ENCODE results near the gene ELL. TPM values are rescaled to one million over a fixed set of nuclear protein-coding genes. Genes with fewer than 3 reads are reported as not detected.

ELL gene
- total and polyA plus RNA-seq, 9 donors = 1.6 to 22.3 (median 17.0) TPM

DNA sequence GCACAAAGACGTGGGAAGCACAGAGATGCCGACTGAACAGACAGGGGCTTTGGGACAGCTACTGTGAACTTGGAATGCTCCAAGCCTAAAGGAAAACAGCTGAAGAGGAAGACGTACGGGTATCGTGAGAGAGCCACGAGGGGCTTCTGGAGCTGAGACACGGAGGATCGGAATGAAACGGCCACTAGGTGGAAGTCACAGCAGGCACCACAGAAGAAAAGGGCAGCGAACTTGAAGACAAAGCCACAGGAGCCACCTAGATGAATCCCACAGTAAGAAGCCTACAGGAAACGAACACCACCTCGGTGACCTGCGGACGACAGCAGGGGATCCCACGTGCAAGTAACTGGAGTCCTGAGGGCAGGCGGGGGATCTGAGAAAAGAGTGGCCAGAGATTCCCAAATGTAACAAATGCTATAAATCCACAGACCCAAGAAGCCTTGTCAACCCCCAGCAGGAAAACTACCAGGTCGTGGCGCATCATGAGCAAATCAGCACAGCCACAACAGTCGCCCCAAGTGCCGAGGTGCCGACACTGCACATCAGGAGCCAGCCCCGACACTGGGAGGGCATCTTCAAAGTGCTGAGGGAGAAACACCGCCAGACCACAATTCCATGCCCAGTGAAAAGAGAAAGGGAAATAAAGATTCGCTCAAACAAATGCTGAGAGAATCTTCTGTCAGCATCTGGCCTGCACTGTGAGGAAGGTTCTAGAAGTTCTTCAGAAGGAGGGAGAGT is 44.7 kb downstream of the ELL start:
- TF ChIP-seq EP300 (IDR thresholded peaks at IDR 0.05) = no peak
- no peak for TF ChIP-seq CTCF (IDR thresholded peaks at IDR 0.05)
- TF ChIP-seq POLR2A (IDR thresholded peaks at IDR 0.05) = no peak

GRCh38 chr19:18476507-18477041 is 45.3 kb downstream of the ELL start:
- intact Hi-C loops (cut with DNase I) = no loop called here
- no peak overlapping the region for H3K4me3 ChIP-seq
- DNase-seq = no peak
- no peaks in the 10 kb centered on the region for H3K27me3 ChIP-seq
- H3K9me3 ChIP-seq = no peaks in the 10 kb centered on the region
- no peak for TF ChIP-seq EP300 (IDR thresholded peaks at IDR 0.05)
- no peak for TF ChIP-seq CTCF (IDR thresholded peaks at IDR 0.05)
- TF ChIP-seq POLR2A (IDR thresholded peaks at IDR 0.05) = no peak
- WGBS, 3 donors = 89 to 96% (median 91%) methylated on average over 13 to 14 of the region's 14 CpGs
- no peaks in the 10 kb centered on the region for H3K36me3 ChIP-seq
- H3K4me1 ChIP-seq (ENCODE audit: insufficient read depth) = peaks cover 36% of the 10 kb centered on the region
- no peak overlapping the region for H3K27ac ChIP-seq

More for the DNA sequence above, 44.7 kb downstream of the ELL start:
- intact Hi-C loops (cut with DNase I) = no loop called here
- H3K4me1 ChIP-seq (ENCODE audit: insufficient read depth) = peaks cover 36% of the 10 kb centered on the region
- no peak overlapping the region for H3K27ac ChIP-seq
- DNase-seq = no peak
- H3K27me3 ChIP-seq = no peaks in the 10 kb centered on the region
- 86 to 88% (median 87%) methylated on average over 24 of the region's 24 CpGs for WGBS, 3 donors
- no peak overlapping the region for H3K4me3 ChIP-seq
- H3K36me3 ChIP-seq = no peaks in the 10 kb centered on the region
- no peaks in the 10 kb centered on the region for H3K9me3 ChIP-seq

DNA sequence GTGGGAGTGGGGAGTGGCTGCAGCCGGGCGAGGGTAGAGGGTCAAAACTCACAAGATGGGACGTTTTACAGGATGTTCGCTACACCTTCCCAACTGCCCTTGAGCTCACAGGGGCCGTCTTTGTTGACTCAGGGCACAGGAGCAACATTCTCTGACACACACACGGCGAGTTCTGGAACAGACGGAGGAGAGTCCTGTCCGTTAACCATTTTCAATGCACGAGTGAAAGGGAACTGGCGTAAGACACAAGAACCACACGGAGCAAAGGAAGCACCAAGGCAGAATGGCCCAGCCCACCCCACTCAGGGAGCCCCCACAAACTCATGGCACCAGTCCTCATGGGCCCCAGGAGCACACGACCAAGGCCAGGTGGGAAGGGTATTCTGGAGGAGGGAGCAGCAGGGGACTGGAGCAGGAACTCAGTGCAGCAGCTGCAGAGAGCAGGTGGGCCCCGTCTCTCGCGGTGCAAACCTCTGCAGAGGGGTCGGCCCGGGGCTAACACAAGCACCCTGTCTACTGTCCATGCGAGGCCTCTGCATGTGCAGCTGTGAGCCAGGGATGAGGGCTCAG is 46.0 kb downstream of the ELL start:
- no peaks in the 10 kb centered on the region for H3K9me3 ChIP-seq
- no peak overlapping the region for H3K27ac ChIP-seq
- WGBS, 3 donors = 61 to 73% (median 63%) methylated on average over 19 of the region's 19 CpGs
- H3K4me3 ChIP-seq = no peak overlapping the region
- no peaks in the 10 kb centered on the region for H3K36me3 ChIP-seq
- H3K27me3 ChIP-seq = no peaks in the 10 kb centered on the region
- DNase-seq = no peak
- intact Hi-C loops (cut with DNase I) = no loop called here
- H3K4me1 ChIP-seq (ENCODE audit: insufficient read depth) = peaks cover 36% of the 10 kb centered on the region
- TF ChIP-seq EP300 (IDR thresholded peaks at IDR 0.05) = no peak
- no peak for TF ChIP-seq CTCF (IDR thresholded peaks at IDR 0.05)
- no peak for TF ChIP-seq POLR2A (IDR thresholded peaks at IDR 0.05)

GRCh38 chr19:18475004-18475453 is 46.8 kb downstream of the ELL start:
- no peaks in the 10 kb centered on the region for H3K9me3 ChIP-seq
- intact Hi-C loops (cut with DNase I) = no loop called here
- DNase-seq = no peak
- H3K4me1 ChIP-seq (ENCODE audit: insufficient read depth) = peaks cover 35% of the 10 kb centered on the region
- TF ChIP-seq POLR2A (IDR thresholded peaks at IDR 0.05) (no peak), EP300 (IDR thresholded peaks at IDR 0.05) (no peak), CTCF (IDR thresholded peaks at IDR 0.05) (no peak)
- no peaks in the 10 kb centered on the region for H3K27me3 ChIP-seq
- WGBS, 3 donors = 53 to 65% (median 64%) methylated on average over 5 of the region's 5 CpGs
- no peaks in the 10 kb centered on the region for H3K36me3 ChIP-seq
- H3K4me3 ChIP-seq = no peak overlapping the region
- H3K27ac ChIP-seq = no peak overlapping the region

Data from ovary (tissue), 9 donors.